Kidney epithelial cell (primary cell): ENCODE results near the gene ZC3H6. TPM values are rescaled to one million over a fixed set of nuclear protein-coding genes. Genes with fewer than 3 reads are reported as not detected.
"Not testable (repeated sequence)": the region's sequence is repeated elsewhere in the genome, so short reads cannot be mapped to it uniquely, and the experiment has no call there.

Source experiments
- DNase-seq: peaks from one replicate; pipeline ENCODE4 v3.0.0-alpha.2; 2010; ENCODE audit warnings: low read depth
- H3K27me3 ChIP-seq: 2 replicates; pipeline ENCODE4 v1.6.0; 2011; ENCODE audit warnings: low read length; ENCODE audit not compliant: control insufficient read depth, insufficient read depth
- H3K36me3 ChIP-seq: 2 replicates; pipeline ENCODE4 v1.5.1; 2011; ENCODE audit warnings: low read length; ENCODE audit not compliant: control insufficient read depth, insufficient read depth
- H3K4me3 ChIP-seq: 2 replicates; pipeline ENCODE4 v1.5.1; 2011; ENCODE audit warnings: low read depth, mild to moderate bottlenecking, control low read depth, low read length
- CTCF ChIP-seq: IDR thresholded peaks from 2 replicates; pipeline ENCODE4 v1.5.1; 2011; ENCODE audit warnings: mild to moderate bottlenecking, moderate library complexity, low read length, control low read depth, inconsistent platforms; ENCODE audit not compliant: insufficient read depth, poor library complexity, severe bottlenecking
- total RNA-seq: library from RNA; depleted of rRNA; stranded (reverse); fragments of >200 nt; gene quantifications from 2 replicates; pipeline ENCODE4 v1.2.3, GENCODE V29; 2015

ZC3H6 gene
- total RNA-seq, 1 donor from 2014 or later, result 8.4 TPM

GRCh38 chr2:112277596-112278220 is 2.3 kb downstream of the ZC3H6 start:
- no peak for TF ChIP-seq CTCF
- DNase-seq, result no peak
- Histone ChIP-seq H3K27me3 (no peaks in the 10 kb centered on the region), H3K36me3 (no peaks in the 10 kb centered on the region), H3K4me3 (no peak overlapping the region)

DNA sequence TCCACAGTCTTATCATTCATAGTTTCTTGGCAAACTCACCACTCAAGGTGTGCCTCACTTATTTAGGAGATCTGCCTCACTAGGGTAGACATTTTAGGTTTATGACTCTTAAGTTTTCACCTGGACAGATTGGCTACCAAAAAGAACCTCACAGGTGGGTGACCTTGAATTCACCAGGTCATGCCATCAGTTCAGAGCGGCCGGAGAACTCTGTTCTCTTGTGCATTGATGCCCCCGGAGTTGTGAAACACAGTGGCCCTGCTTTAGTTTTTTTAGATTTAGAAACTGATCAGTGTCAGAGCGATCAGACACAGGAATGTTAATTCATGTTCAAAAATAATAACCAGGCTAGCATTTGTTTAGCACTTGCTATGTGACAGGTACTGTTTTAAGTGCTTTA is 6.7 kb downstream of the ZC3H6 start:
- not testable (repeated sequence) for H3K27me3 ChIP-seq, H3K36me3 ChIP-seq, H3K4me3 ChIP-seq, DNase-seq

GRCh38 chr2:112283535-112283934 is 8.1 kb downstream of the ZC3H6 start:
- H3K4me3 ChIP-seq, H3K36me3 ChIP-seq, H3K27me3 ChIP-seq, DNase-seq: not testable (repeated sequence)

- DNase-seq, result no peak
- TF ChIP-seq CTCF, result no peak
These were observed 14.7 kb downstream of the ZC3H6 start for GRCh38 chr2:112290088-112290487.

DNA sequence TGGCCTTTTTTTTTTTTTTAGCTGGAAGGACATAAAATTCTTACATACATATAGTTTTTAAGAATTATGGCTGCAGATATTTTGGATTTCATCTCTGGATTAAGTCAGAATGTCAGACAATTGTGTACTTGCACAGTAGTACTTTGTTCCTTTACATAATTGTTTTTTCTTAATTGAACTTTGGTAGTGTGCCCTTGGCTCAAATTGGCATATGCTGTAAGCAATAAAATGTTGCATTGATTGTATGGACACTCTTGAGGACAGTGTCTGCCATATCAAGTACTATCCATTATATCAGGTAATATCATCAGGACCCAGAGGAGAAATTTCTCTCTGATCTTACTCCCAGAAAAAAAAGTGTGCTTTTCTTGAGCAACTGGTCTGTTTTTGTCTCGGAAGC is 15.3 kb downstream of the ZC3H6 start:
- H3K4me3 ChIP-seq, result no peak overlapping the region
- no peaks in the 10 kb centered on the region for H3K27me3 ChIP-seq
- H3K36me3 ChIP-seq, result no peaks in the 10 kb centered on the region
- no peak for TF ChIP-seq CTCF
- no peak for DNase-seq

More at GRCh38 chr2:112290088-112290487, 14.7 kb downstream of the ZC3H6 start:
- no peaks in the 10 kb centered on the region for H3K27me3 ChIP-seq
- no peak overlapping the region for H3K4me3 ChIP-seq
- H3K36me3 ChIP-seq, result no peaks in the 10 kb centered on the region

- H3K36me3 ChIP-seq, result no peaks in the 10 kb centered on the region
- no peaks in the 10 kb centered on the region for H3K27me3 ChIP-seq
- H3K4me3 ChIP-seq, result no peak overlapping the region
- no peak for TF ChIP-seq CTCF
- DNase-seq, result no peak
These were observed 18.4 kb downstream of the ZC3H6 start for GRCh38 chr2:112293636-112294401.
